HepG2 (cell line): ENCODE results near the gene LIPT2.

Source experiments
- BRD4 ChIP-seq: sonication (generic); formaldehyde crosslinking; IDR thresholded peaks from 2 replicates; pipeline ENCODE4 v1.4.0; 2020; ENCODE audit warnings: missing genetic modification reagents
- POLR2A ChIP-seq, 2 experiments: IDR thresholded peaks; 2 replicates each; pipeline ENCODE4 v1.6.1; 2011; ENCODE audit warnings: low read depth in 2 of 2, low read length in 2 of 2, mild to moderate bottlenecking in 1 of 2, moderate library complexity in 1 of 2; ENCODE audit not compliant: insufficient read depth in 1 of 2
- TP53 ChIP-seq: sonication (generic); formaldehyde crosslinking; conservative IDR thresholded peaks from 2 replicates; pipeline ENCODE4 v1.4.0; 2020; ENCODE audit warnings: missing genetic modification reagents
- ZZZ3 ChIP-seq: sonication (generic); formaldehyde crosslinking; IDR thresholded peaks from 2 replicates; pipeline ENCODE4 v1.4.0; 2020; ENCODE audit warnings: missing genetic modification reagents, mild to moderate bottlenecking, borderline replicate concordance
- TF ChIP-seq, protein P1 (sequence below): sonication (generic); formaldehyde crosslinking; IDR thresholded peaks from 2 replicates; pipeline ENCODE4 v1.5.0; 2020; ENCODE audit warnings: mild to moderate bottlenecking, missing genetic modification reagents, moderate library complexity
- TF ChIP-seq, protein P2 (sequence below): sonication (generic); formaldehyde crosslinking; IDR thresholded peaks from 2 replicates; pipeline ENCODE4 v1.4.0; 2020; ENCODE audit warnings: missing genetic modification reagents

DNA sequence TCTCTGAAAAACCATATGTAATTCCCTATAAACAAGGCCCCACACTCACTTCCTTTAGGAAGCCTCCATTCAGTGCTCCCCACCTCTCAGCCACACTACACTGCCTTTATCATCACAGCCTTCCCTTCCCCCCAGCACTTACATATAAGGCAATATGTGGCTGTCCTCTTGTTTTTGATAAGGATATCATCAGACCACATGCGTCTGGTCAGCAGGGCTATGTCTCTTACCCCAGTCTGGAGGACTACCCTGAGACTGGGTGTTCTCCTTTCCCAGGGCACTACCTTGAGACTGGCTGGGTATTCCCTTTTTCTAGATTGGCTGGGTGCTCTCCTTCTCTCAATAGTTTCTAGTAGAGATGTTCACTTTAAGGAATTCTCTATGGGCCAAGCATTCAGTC is 33.9 kb downstream of the LIPT2 start:
- TF ChIP-seq TP53 (CRISPR knock-in tag) (no peak), ZZZ3 (CRISPR knock-in tag) (no peak), POLR2A (IDR thresholded peaks at IDR 0.05; ENCODE audit: insufficient read depth in 1 of 2, low read depth in 2 of 2, low read length in 2 of 2) (no peak), BRD4 (CRISPR knock-in tag) (no peak)
- TF ChIP-seq, protein P1, sequence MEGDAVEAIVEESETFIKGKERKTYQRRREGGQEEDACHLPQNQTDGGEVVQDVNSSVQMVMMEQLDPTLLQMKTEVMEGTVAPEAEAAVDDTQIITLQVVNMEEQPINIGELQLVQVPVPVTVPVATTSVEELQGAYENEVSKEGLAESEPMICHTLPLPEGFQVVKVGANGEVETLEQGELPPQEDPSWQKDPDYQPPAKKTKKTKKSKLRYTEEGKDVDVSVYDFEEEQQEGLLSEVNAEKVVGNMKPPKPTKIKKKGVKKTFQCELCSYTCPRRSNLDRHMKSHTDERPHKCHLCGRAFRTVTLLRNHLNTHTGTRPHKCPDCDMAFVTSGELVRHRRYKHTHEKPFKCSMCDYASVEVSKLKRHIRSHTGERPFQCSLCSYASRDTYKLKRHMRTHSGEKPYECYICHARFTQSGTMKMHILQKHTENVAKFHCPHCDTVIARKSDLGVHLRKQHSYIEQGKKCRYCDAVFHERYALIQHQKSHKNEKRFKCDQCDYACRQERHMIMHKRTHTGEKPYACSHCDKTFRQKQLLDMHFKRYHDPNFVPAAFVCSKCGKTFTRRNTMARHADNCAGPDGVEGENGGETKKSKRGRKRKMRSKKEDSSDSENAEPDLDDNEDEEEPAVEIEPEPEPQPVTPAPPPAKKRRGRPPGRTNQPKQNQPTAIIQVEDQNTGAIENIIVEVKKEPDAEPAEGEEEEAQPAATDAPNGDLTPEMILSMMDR (CRISPR knock-in tag): no peak
- TF ChIP-seq, protein P2, sequence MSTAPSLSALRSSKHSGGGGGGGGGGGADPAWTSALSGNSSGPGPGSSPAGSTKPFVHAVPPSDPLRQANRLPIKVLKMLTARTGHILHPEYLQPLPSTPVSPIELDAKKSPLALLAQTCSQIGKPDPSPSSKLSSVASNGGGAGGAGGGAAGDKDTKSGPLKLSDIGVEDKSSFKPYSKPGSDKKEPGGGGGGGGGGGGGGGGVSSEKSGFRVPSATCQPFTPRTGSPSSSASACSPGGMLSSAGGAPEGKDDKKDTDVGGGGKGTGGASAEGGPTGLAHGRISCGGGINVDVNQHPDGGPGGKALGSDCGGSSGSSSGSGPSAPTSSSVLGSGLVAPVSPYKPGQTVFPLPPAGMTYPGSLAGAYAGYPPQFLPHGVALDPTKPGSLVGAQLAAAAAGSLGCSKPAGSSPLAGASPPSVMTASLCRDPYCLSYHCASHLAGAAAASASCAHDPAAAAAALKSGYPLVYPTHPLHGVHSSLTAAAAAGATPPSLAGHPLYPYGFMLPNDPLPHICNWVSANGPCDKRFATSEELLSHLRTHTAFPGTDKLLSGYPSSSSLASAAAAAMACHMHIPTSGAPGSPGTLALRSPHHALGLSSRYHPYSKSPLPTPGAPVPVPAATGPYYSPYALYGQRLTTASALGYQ (CRISPR knock-in tag): no peak
